GM23338 (cell line): Measurements from ENCODE around the gene ABCA4. TPM values are rescaled to one million over a fixed set of nuclear protein-coding genes. Genes with fewer than 3 reads are reported as not detected.

Experiments used
- ATAC-seq: fragments of 200-7000 bp; cut with Tn5 transposase; 3 replicates; pipeline ENCODE4 v1.9.1; 2020
- DNase-seq: peaks from one replicate; pipeline ENCODE4 v3.0.0-alpha.2; 2015; ENCODE audit warnings: low spot score
- H2AFZ ChIP-seq: fragments of 200-600 bp; sonication (generic); 2 replicates; pipeline ENCODE4 v1.8.0; 2016; ENCODE audit warnings: antibody characterized with exemption, mild to moderate bottlenecking, moderate library complexity
- H3F3A ChIP-seq: fragments of 200-600 bp; sonication (generic); replicated peaks from 2 replicates; pipeline ENCODE4 v1.8.0; 2017; ENCODE audit warnings: antibody characterized with exemption, mixed run types, low read depth
- H3K27ac ChIP-seq: fragments of 200-600 bp; sonication (generic); 2 replicates; pipeline ENCODE4 v1.6.1; 2016; ENCODE audit warnings: low read depth
- H3K27me3 ChIP-seq: fragments of 200-600 bp; sonication (generic); 2 replicates; pipeline ENCODE4 v1.8.0; 2016; ENCODE audit warnings: mild to moderate bottlenecking, mixed run types, moderate library complexity; ENCODE audit not compliant: insufficient read depth
- H3K36me3 ChIP-seq: fragments of 200-600 bp; sonication (generic); 2 replicates; pipeline ENCODE4 v1.8.0; 2016; ENCODE audit warnings: mild to moderate bottlenecking; ENCODE audit not compliant: insufficient read depth
- H3K4me1 ChIP-seq: fragments of 200-600 bp; sonication (generic); 2 replicates; pipeline ENCODE4 v1.8.0; 2016; ENCODE audit warnings: mild to moderate bottlenecking, moderate library complexity; ENCODE audit not compliant: insufficient read depth
- H3K4me2 ChIP-seq: fragments of 200-600 bp; sonication (generic); 2 replicates; pipeline ENCODE4 v1.7.1; 2017; ENCODE audit warnings: mixed run types
- H3K4me3 ChIP-seq: fragments of 200-600 bp; sonication (generic); 2 replicates; pipeline ENCODE4 v1.6.1; 2016; ENCODE audit warnings: mixed run types
- H3K79me2 ChIP-seq: fragments of 200-600 bp; sonication (generic); replicated peaks from 2 replicates; pipeline ENCODE4 v1.8.0; 2017; ENCODE audit warnings: mild to moderate bottlenecking; ENCODE audit not compliant: insufficient read depth
- H3K9me2 ChIP-seq: fragments of 200-600 bp; sonication (generic); 2 replicates; pipeline ENCODE4 v1.8.0; 2017; ENCODE audit not compliant: insufficient read depth
- H4K20me1 ChIP-seq: fragments of 200-600 bp; sonication (generic); replicated peaks from 2 replicates; pipeline ENCODE4 v1.8.0; 2017; ENCODE audit warnings: mild to moderate bottlenecking; ENCODE audit not compliant: insufficient read depth
- H3K27ac Mint-ChIP-seq: 2 replicates; pipeline ENCODE4 v1.8.0; 2020; ENCODE audit warnings: inconsistent platforms, mild to moderate bottlenecking, moderate library complexity, mixed read lengths
- H3K27me3 Mint-ChIP-seq: 3 replicates; pipeline ENCODE4 v1.8.0; 2022; ENCODE audit warnings: low read depth, mild to moderate bottlenecking, moderate library complexity, mixed read lengths, inconsistent platforms; ENCODE audit not compliant: insufficient read depth, poor library complexity
- H3K36me3 Mint-ChIP-seq: 3 replicates; pipeline ENCODE4 v1.8.0; 2021; ENCODE audit warnings: low read depth, mild to moderate bottlenecking, inconsistent platforms, moderate library complexity, mixed read lengths
- H3K4me1 Mint-ChIP-seq: 3 replicates; pipeline ENCODE4 v1.8.0; 2020; ENCODE audit warnings: mild to moderate bottlenecking, inconsistent platforms, mixed read lengths
- H3K4me3 Mint-ChIP-seq: 3 replicates; pipeline ENCODE4 v1.8.0; 2021; ENCODE audit warnings: moderate library complexity, mild to moderate bottlenecking, inconsistent platforms, mixed read lengths
- H3K9me3 Mint-ChIP-seq: 3 replicates; pipeline ENCODE4 v1.8.0; 2020; ENCODE audit warnings: moderate library complexity, mild to moderate bottlenecking, inconsistent platforms, mixed read lengths
- CREB1 ChIP-seq: fragments of 250-450 bp; sonication (Bioruptor Pico); IDR thresholded peaks from 2 replicates; pipeline ENCODE4 v1.5.0; 2020; ENCODE audit warnings: low read depth, mild to moderate bottlenecking, moderate library complexity
- EZH2phosphoT487 ChIP-seq: fragments of 200-600 bp; sonication (generic); IDR thresholded peaks from one replicate; pipeline ENCODE4 v1.8.1; 2018; ENCODE audit warnings: antibody characterized with exemption; ENCODE audit not compliant: unreplicated experiment
- polyA plus RNA-seq: library from polyadenylated mRNA; unstranded; fragments of >200 nt; fragmentation: Nextera tagmentation; extraction: Ambion mirVana; gene quantifications from 2 replicates; pipeline ENCODE4 v1.2.1, GENCODE V29; 2016
- total RNA-seq: library from RNA; depleted of rRNA; stranded (reverse); fragments of >200 nt; shearing (Covaris generic); gene quantifications from 2 replicates; pipeline ENCODE4 v1.2.3, GENCODE V29; 2014
- TF ChIP-seq, protein P1 (sequence below): fragments of 250-450 bp; sonication (Bioruptor Pico); IDR thresholded peaks from 2 replicates; pipeline ENCODE4 v1.5.0; 2020; ENCODE audit warnings: mild to moderate bottlenecking, moderate library complexity
- TF ChIP-seq, protein P2 (sequence below), 2 experiments: fragments of 200-600 bp in 1 of 2; sonication (generic) in 1 of 2; conservative IDR thresholded peaks; 2 replicates each; pipeline versions ENCODE4 v1.5.1 to v1.6.1; 2016 to 2017; ENCODE audit warnings: antibody characterized with exemption in 2 of 2, low read depth in 2 of 2, mild to moderate bottlenecking in 2 of 2, moderate library complexity in 1 of 2
- TF ChIP-seq, protein P3 (sequence below): IDR thresholded peaks from 2 replicates; pipeline ENCODE4 v1.6.1; 2016; ENCODE audit warnings: antibody characterized with exemption
- TF ChIP-seq, protein P4 (sequence below): IDR thresholded peaks from one replicate; pipeline ENCODE4 v1.6.1; 2018; ENCODE audit warnings: antibody characterized with exemption; ENCODE audit not compliant: unreplicated experiment

The ABCA4 gene
- total and polyA plus RNA-seq, 2 experiments from 2014 or later: not detected

GRCh38 chr1:94160811-94161210, 39.9 kb upstream of the ABCA4 start (continued):
- TF ChIP-seq, protein P1, sequence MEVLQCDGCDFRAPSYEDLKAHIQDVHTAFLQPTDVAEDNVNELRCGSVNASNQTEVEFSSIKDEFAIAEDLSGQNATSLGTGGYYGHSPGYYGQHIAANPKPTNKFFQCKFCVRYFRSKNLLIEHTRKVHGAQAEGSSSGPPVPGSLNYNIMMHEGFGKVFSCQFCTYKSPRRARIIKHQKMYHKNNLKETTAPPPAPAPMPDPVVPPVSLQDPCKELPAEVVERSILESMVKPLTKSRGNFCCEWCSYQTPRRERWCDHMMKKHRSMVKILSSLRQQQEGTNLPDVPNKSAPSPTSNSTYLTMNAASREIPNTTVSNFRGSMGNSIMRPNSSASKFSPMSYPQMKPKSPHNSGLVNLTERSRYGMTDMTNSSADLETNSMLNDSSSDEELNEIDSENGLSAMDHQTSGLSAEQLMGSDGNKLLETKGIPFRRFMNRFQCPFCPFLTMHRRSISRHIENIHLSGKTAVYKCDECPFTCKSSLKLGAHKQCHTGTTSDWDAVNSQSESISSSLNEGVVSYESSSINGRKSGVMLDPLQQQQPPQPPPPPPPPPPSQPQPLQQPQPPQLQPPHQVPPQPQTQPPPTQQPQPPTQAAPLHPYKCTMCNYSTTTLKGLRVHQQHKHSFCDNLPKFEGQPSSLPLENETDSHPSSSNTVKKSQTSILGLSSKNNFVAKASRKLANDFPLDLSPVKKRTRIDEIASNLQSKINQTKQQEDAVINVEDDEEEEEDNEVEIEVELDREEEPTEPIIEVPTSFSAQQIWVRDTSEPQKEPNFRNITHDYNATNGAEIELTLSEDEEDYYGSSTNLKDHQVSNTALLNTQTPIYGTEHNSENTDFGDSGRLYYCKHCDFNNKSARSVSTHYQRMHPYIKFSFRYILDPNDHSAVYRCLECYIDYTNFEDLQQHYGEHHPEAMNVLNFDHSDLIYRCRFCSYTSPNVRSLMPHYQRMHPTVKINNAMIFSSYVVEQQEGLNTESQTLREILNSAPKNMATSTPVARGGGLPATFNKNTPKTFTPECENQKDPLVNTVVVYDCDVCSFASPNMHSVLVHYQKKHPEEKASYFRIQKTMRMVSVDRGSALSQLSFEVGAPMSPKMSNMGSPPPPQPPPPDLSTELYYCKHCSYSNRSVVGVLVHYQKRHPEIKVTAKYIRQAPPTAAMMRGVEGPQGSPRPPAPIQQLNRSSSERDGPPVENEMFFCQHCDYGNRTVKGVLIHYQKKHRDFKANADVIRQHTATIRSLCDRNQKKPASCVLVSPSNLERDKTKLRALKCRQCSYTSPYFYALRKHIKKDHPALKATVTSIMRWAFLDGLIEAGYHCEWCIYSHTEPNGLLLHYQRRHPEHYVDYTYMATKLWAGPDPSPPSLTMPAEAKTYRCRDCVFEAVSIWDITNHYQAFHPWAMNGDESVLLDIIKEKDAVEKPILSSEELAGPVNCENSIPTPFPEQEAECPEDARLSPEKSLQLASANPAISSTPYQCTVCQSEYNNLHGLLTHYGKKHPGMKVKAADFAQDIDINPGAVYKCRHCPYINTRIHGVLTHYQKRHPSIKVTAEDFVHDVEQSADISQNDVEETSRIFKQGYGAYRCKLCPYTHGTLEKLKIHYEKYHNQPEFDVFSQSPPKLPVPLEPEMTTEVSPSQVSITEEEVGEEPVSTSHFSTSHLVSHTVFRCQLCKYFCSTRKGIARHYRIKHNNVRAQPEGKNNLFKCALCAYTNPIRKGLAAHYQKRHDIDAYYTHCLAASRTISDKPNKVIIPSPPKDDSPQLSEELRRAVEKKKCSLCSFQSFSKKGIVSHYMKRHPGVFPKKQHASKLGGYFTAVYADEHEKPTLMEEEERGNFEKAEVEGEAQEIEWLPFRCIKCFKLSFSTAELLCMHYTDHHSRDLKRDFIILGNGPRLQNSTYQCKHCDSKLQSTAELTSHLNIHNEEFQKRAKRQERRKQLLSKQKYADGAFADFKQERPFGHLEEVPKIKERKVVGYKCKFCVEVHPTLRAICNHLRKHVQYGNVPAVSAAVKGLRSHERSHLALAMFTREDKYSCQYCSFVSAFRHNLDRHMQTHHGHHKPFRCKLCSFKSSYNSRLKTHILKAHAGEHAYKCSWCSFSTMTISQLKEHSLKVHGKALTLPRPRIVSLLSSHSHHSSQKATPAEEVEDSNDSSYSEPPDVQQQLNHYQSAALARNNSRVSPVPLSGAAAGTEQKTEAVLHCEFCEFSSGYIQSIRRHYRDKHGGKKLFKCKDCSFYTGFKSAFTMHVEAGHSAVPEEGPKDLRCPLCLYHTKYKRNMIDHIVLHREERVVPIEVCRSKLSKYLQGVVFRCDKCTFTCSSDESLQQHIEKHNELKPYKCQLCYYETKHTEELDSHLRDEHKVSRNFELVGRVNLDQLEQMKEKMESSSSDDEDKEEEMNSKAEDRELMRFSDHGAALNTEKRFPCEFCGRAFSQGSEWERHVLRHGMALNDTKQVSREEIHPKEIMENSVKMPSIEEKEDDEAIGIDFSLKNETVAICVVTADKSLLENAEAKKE (CRISPR knock-in tag): no peak
- TF ChIP-seq, protein P2, sequence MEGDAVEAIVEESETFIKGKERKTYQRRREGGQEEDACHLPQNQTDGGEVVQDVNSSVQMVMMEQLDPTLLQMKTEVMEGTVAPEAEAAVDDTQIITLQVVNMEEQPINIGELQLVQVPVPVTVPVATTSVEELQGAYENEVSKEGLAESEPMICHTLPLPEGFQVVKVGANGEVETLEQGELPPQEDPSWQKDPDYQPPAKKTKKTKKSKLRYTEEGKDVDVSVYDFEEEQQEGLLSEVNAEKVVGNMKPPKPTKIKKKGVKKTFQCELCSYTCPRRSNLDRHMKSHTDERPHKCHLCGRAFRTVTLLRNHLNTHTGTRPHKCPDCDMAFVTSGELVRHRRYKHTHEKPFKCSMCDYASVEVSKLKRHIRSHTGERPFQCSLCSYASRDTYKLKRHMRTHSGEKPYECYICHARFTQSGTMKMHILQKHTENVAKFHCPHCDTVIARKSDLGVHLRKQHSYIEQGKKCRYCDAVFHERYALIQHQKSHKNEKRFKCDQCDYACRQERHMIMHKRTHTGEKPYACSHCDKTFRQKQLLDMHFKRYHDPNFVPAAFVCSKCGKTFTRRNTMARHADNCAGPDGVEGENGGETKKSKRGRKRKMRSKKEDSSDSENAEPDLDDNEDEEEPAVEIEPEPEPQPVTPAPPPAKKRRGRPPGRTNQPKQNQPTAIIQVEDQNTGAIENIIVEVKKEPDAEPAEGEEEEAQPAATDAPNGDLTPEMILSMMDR (conservative IDR thresholded peaks at IDR 0.05; ENCODE audit: low read depth in 2 of 2): no peak
- no peak for TF ChIP-seq EZH2phosphoT487

- Mint-ChIP-seq H3K4me3 (no peak overlapping the region), H3K27me3 (no peaks in the 10 kb centered on the region), H3K4me1 (no peaks in the 10 kb centered on the region), H3K36me3 (no peaks in the 10 kb centered on the region), H3K27ac (no peak overlapping the region), H3K9me3 (no peaks in the 10 kb centered on the region)
- H4K20me1 ChIP-seq: no peaks in the 10 kb centered on the region
- H3K27ac ChIP-seq: no peak overlapping the region
- ATAC-seq (no peak), DNase-seq (no peak)
- no peaks in the 10 kb centered on the region for H3K4me1 ChIP-seq
- no peak overlapping the region for H2AFZ ChIP-seq
- no peaks in the 10 kb centered on the region for H3F3A ChIP-seq
- H3K27me3 ChIP-seq: no peaks in the 10 kb centered on the region
- no peaks in the 10 kb centered on the region for H3K36me3 ChIP-seq
- H3K79me2 ChIP-seq: no peaks in the 10 kb centered on the region
- no peak overlapping the region for H3K4me2 ChIP-seq
- 0 out of 2 replicates have a peak, but pooled peaks cover 3% of the 10 kb centered on the region for H3K9me2 ChIP-seq
- no peak overlapping the region for H3K4me3 ChIP-seq
- TF ChIP-seq CREB1 (CRISPR knock-in tag) (no peak), EZH2phosphoT487 (no peak)
- TF ChIP-seq, protein P3, sequence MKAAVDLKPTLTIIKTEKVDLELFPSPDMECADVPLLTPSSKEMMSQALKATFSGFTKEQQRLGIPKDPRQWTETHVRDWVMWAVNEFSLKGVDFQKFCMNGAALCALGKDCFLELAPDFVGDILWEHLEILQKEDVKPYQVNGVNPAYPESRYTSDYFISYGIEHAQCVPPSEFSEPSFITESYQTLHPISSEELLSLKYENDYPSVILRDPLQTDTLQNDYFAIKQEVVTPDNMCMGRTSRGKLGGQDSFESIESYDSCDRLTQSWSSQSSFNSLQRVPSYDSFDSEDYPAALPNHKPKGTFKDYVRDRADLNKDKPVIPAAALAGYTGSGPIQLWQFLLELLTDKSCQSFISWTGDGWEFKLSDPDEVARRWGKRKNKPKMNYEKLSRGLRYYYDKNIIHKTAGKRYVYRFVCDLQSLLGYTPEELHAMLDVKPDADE: no peak
- TF ChIP-seq, protein P4, sequence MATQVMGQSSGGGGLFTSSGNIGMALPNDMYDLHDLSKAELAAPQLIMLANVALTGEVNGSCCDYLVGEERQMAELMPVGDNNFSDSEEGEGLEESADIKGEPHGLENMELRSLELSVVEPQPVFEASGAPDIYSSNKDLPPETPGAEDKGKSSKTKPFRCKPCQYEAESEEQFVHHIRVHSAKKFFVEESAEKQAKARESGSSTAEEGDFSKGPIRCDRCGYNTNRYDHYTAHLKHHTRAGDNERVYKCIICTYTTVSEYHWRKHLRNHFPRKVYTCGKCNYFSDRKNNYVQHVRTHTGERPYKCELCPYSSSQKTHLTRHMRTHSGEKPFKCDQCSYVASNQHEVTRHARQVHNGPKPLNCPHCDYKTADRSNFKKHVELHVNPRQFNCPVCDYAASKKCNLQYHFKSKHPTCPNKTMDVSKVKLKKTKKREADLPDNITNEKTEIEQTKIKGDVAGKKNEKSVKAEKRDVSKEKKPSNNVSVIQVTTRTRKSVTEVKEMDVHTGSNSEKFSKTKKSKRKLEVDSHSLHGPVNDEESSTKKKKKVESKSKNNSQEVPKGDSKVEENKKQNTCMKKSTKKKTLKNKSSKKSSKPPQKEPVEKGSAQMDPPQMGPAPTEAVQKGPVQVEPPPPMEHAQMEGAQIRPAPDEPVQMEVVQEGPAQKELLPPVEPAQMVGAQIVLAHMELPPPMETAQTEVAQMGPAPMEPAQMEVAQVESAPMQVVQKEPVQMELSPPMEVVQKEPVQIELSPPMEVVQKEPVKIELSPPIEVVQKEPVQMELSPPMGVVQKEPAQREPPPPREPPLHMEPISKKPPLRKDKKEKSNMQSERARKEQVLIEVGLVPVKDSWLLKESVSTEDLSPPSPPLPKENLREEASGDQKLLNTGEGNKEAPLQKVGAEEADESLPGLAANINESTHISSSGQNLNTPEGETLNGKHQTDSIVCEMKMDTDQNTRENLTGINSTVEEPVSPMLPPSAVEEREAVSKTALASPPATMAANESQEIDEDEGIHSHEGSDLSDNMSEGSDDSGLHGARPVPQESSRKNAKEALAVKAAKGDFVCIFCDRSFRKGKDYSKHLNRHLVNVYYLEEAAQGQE: no peak
Observed at GRCh38 chr1:94156096-94156625, 35.2 kb upstream of the ABCA4 start.
